Putamen (tissue), 1 donor: Measurements from ENCODE around the gene SRSF8.
"Not testable (repeated sequence)": the region's sequence is repeated elsewhere in the genome, so short reads cannot be mapped to it uniquely, and the experiment has no call there.

ENCODE experiments used
- DNase-seq: peaks from one replicate; pipeline ENCODE4 v3.0.0-alpha.2; 2016; ENCODE audit warnings: low spot score

The SRSF8 gene, protein sequence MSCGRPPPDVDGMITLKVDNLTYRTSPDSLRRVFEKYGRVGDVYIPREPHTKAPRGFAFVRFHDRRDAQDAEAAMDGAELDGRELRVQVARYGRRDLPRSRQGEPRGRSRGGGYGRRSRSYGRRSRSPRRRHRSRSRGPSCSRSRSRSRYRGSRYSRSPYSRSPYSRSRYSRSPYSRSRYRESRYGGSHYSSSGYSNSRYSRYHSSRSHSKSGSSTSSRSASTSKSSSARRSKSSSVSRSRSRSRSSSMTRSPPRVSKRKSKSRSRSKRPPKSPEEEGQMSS

DNA sequence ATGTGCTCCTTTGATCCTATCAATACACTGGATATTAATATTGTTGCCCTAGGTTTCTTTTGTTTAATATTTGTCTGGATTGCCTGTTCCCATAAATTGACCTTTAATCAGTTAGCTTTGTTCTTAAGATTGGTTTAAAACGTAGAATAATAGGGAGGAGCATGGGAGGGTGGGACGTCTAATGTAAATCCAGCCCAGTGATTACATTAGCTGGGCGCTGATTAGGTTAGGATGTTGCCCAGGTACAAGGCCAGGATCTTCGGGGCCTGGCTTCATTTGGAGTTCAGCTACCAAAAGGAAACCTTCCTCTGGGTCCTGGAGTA, at the start of gene SRSF8:
SRSF8 (plus strand) TSS at position 204 of the 323 bp plus-strand sequence. CDS start 308 bp downstream, outside the sequence.
- DNase-seq, result no peak

DNA sequence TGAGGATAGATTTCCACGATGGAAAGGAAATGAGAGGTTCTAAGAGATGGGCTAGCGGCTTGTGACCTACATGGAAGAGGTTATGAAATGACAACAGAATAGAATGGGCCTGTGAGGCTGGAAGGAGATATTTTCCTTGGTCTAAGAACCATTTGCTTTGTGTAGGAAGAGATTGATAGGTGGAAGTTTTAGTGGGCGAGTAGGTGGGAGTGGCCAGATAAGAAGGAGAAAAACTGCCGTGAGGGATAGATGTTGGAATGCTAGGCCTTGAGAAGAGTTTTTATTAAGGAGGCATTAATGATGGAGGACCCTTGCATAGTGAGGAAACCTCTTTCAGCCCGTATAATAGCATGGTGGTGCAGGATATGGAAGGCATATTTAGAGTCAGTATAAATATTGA, 45.3 kb upstream of the SRSF8 start:
- not testable (repeated sequence) for DNase-seq

DNA sequence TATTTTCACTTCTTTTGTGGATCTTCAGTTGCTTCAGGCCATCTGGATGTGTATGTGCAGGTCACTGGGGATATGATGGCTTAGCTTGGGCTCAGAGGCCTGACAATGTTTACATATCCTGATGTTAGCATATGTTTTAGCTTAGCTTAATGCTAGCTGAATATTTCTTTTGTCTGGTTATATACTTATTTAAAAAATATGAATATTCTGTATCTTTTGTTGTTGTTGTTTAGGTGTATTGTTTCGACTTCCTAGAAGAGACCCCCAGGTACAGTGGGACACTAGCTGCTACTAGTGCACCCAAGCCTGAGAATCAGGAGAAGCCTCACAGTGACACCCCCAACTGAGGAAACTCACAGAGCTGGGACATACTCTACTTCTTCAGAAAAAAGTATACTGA, 41.8 kb upstream of the SRSF8 start, which contains the start of gene KDM4E:
KDM4E (plus strand) TSS at position 301 of the 400 bp plus-strand sequence. CDS start 300 bp downstream, outside the sequence.
- DNase-seq, result no peak

DNA sequence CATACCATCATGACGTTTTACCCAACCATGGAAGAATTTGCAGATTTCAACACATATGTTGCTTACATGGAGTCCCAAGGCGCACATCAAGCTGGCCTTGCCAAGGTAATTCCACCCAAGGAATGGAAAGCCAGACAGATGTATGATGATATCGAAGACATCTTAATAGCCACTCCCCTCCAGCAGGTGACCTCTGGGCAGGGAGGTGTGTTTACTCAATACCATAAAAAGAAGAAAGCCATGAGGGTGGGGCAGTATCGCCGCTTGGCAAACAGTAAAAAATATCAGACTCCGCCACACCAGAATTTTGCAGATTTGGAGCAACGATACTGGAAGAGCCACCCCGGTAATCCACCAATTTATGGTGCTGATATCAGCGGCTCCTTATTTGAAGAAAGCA, 41.1 kb upstream of the SRSF8 start:
- not testable (repeated sequence) for DNase-seq

DNA sequence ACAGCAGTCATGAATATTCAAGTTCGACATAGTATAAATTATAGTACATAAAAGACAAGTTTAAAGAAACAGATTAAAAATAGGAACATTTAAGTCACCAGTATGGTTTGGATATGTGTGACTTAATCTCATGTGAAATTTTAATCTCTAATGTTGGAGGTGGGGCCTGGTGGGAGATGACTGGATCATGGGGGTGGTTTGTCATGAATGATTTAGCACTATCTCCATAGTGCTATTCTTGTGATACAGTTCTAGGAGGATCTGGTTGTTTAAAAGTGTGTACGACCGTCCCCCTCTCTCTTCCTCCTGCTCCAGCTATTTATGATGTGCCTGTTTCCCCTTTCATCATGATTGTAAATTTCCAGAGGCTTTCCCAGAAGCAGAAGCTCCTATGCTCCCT, 38.4 kb upstream of the SRSF8 start:
- DNase-seq, result no peak

DNA sequence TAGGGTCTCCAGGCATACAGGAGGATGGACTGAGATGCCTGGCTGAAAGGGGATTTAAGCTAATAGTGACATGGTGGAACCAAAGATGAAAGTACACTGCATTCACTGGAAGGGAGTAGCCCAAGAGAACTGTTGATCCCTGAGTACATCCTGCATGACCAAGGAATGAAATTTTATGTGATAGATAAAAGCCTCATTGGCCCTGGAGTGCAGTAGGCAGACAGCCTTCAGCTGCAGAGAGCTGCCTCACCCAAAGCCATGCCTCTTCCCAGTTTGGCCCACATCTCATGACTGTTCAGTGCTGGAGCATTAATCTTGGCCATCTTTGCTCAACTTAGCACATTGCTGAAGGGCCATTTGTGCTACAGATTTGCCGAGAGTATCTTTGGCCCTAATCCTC, 33.7 kb upstream of the SRSF8 start:
- DNase-seq, result no peak

DNA sequence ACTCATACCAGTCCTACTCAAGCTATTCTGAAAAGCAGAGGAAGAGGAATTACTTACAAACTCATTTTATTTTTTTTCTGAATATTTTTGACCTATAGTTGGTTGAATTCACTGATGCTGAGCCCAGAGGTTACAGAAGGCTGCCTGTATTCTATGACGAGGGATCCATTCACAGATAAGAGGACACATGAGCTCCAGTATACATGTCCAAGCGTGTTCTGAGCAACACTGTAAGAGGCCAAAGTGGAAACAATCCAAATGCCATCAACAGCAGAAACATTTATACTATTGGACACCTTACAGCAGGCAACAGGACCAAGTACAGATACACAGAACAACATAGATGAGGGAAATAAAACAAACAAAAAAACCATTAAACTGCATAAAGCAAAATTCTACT, 31.4 kb upstream of the SRSF8 start:
- DNase-seq, result no peak

DNA sequence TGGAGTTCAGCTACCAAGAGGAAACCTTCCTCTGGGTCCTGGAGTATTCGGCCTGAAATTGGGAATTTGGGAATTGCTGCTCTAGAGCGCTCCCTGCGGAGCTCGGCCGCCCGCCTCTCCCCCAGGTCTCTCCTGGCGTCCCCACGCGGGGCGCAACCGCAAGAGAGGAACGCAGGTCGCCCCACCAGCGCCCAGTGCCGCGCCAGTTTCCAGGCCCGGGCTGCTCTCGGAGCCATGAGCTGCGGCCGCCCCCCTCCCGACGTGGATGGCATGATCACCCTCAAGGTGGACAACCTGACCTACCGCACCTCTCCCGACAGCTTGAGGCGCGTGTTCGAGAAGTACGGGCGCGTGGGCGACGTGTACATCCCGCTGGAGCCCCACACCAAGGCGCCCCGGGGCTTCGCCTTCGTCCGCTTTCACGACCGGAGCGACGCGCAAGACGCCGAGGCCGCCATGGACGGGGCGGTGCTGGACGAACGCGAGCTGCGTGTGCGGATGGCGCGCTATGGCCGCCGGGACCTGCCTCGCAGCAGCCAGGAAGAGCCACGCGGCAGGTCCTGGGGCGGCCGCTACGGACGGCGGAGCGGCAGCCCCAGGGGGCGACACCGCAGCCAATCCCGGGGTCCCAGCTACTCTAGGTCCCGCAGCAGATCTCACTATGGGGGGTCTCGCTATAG, 29.2 kb upstream of the SRSF8 start:
- not testable (repeated sequence) for DNase-seq

DNA sequence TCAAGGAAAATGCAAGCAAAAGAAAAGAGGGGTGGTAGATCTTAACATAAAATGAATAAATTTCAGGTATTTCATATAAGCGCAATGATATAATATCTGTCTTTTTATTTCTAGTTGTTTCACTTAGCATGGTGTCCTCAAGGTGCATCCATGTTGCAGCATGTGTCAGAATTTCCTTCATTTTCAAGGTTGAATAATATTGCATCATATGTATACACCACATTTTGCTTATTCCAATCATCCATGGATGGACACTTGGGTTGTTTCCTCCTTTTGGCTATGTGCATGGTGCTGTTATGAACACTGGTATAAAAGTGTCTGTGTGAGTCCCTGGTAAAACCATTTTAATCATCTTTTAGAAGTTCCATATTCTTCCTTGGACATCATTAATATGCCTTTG, 24.5 kb upstream of the SRSF8 start:
- DNase-seq, result no peak

DNA sequence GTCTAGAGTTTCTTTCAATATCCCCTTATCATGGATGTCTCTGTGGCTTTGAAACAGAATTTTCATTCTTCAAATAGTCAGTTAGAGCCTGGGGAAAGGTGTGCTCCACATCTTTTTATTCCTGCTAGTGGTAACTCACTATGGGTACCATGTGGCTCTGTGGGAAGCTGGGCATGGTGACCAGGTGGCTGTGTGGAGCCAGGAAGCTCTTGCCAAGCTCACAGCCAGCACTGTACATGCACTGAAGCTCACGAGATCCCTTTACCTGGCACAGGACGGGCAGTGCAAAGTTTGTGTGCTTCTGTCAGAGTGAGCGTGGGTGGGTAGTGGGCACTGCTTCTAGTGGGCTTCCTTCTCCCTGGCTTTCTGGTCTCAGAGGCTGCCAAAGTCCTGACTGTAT, 23.8 kb upstream of the SRSF8 start:
- DNase-seq, result no peak

DNA sequence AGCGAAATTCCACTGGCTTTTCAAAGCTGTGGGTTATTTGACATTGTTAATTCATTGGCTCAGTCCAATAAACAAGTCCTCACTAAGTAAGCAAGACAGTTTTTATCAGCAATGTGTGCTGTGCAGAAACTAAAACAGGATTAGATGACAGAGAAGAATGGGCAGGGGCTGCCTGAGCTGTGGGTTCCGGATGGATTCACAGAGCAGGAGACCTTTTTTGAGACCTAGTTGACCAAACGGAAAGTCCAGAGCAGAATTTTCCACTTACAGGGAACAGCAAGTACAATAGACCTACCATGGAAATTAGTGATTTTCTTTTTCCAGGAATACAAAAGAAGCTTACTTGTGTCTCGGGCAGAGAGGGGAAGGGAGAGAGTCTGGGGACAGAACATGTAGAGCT, 22.7 kb upstream of the SRSF8 start:
- DNase-seq, result no peak

DNA sequence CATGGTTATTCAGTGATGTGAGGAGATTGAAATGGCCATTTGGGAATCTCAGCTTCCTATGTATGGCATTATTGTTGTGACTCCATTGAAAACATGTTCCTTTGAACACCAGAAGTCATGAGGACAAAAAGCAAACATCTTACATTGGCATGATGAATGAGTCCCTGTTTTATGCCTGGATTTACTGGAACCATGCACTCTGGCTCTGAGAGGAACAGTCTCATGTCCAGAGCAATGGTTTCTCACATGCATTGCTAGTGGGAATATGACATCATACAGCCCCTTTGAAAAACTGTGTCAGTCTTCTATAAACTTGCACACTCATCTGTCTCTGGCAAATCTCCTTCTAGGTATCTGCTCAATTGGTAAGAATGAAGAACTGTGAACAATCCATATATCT, 20.9 kb upstream of the SRSF8 start:
- DNase-seq, result no peak

DNA sequence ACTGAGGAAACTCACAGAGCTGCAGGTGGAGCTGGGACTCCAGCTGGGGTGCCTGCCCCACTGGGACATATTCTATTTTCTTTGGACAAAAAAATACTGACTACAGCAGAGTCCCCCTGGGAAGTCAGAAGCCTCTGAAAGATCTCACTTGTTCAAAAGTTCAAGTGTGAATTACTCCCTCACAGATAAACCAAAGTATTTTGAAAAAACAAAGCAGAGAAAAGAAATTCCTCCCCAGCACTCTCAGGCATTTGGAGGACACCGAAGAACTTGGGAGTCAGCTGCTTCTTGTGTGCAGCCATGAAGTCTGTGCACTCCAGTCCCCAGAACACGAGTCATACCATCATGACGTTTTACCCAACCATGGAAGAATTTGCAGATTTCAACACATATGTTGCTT, 17.6 kb upstream of the SRSF8 start, which contains the start of gene KDM4F:
KDM4F (plus strand) TSS at position 301 of the 400 bp plus-strand sequence.
- DNase-seq, result not testable (repeated sequence)

DNA sequence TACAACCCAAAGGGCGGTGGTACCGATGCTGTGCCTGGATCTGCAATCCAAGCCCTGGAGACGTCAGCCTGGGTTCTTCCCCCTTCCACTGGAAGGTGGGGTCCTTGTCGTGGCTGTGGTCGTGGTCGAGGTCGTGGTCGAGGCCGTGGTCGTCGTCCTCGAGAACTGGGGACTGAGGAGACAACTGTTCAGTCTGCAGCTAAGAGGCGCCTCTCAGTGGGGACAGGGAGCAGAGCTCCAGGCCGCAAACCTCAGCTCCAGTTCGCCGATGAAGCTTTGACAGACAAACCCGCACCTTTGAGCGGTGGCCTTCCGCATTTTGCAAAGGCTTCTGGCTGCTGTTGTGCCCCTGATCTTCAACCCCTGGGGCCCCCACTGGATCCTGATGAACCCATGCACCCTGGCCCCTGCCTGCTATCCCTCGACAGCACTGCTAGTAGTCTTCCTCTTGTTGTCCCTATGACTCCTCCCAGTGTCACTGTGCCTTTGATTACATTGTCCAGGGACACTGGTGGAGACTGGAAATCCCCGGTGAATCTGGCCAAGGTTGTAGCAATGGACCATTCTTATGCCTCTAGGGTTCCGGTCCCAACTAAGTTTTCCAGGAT, 16.0 kb upstream of the SRSF8 start:
- no peak for DNase-seq

DNA sequence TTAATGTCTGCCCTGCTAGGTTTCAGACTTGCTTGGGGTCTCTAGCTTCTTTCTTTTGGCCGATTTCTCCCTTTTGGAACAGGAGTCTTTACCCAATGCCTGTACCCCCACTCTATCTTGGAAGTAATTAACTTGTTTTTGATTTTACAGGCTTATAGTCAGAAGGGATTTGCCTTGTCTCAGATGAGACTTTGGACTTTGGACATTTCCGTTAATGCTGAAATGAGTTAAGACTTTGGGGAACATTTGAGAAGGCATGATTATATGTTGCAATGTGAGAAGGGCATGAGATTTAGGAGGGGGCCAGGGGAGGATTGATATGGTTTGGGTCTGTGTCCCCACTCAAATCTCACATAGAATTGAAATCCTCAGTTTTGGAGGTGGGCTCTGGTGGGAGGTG, 12.4 kb upstream of the SRSF8 start:
- DNase-seq, result no peak

DNA sequence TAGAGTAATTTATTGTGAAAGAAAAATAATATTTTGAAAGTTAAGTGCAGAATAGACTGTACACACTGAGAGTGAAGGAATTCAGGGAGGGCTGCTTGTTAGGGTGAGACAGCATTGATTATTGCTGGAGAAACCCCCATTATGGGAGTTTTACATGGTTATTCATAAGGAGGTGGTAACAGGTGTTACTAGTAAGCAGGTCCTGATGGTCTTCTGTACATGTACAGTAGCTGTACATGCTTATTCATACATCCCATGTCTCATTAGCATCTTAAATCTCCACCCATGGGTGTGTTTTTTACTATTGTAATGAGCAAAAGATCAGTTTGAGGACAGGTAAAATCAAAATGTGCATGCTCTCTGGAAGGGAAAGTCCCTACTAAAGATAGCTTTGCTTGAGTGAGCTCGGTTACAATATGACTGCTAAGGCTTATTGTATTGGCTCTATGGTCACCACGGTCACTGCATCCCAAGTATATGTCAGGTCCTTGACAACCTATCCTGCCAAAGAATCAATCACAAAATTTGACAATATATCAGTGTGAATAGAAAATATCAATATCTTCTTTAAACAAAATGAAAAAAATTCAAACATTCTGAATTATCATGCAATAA, 11.3 kb upstream of the SRSF8 start:
- no peak for DNase-seq

DNA sequence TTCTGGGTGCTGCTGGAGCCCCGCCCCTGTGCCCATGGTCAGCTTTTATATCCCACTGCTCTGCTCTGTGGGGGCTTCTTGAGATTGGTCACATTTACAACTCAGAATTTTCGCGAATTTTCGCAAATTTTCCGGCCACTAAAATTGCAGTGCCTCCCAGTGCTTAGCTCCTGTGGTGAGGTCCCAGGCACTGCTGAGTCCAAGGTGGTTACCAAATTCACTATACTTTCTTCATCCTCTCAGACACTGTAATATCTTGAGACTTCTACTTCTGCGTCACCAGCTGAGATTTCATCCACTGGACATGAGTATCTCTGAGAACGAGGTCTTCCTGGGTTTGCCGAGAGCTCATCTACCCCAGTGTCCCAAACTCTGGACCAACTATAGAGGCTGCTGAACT, 8.8 kb upstream of the SRSF8 start:
- no peak for DNase-seq

DNA sequence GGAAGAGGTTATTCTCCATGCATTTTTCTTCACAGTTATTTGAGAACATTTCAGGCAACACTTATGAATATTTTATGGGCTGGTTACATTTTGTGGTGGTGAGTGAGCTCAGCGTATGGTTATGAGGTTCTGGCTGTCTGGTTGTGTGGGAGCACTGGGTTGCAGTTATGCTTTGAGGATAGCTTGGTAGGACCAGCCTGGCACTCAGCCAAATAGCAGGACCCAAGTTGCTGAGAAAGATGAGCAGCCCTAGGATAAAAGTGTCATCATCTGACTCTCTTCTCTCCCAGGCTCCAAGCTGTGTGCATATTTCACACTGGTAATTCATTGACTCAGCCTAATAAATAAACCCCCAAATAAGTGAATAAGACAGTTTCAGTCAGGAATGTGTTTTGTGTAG, 8.1 kb upstream of the SRSF8 start:
- no peak for DNase-seq

DNA sequence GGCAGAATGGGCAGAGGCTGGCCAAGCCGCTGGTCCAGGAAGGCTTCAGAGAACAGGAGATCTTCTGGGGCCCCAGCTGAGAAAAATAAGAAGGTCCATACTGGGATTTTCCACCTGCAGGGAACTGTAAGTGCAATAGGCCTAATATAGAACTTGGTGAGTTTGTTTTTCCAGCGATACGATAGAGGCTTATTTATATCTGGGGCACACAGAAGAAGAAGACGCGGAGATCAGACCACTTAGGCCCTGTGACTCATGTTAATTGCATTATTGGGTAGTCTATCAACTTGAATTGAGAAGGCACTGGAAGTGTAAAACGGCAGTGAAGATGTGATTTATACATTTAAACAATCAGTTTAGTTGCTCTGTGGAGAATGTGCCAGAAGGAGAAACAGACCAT, 7.7 kb upstream of the SRSF8 start:
- no peak for DNase-seq

DNA sequence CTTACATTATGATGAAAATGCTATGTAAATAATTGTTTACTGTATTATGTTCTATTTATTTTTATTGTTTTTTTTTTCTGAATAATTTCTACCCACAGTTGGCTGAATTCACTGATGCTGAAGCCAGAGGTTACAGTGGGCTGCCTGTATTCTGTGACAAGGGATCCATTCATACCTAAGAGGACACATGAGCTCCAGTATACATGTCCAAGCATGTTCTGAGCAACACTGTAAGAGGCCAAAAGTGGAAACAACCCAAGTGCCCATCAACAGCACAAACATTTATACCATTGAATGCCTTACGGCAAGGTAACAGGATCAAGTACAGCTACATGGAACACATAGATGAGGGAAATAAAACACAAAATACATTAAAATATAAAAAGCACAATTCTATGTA, 1.4 kb upstream of the SRSF8 start:
- DNase-seq, result no peak

DNA sequence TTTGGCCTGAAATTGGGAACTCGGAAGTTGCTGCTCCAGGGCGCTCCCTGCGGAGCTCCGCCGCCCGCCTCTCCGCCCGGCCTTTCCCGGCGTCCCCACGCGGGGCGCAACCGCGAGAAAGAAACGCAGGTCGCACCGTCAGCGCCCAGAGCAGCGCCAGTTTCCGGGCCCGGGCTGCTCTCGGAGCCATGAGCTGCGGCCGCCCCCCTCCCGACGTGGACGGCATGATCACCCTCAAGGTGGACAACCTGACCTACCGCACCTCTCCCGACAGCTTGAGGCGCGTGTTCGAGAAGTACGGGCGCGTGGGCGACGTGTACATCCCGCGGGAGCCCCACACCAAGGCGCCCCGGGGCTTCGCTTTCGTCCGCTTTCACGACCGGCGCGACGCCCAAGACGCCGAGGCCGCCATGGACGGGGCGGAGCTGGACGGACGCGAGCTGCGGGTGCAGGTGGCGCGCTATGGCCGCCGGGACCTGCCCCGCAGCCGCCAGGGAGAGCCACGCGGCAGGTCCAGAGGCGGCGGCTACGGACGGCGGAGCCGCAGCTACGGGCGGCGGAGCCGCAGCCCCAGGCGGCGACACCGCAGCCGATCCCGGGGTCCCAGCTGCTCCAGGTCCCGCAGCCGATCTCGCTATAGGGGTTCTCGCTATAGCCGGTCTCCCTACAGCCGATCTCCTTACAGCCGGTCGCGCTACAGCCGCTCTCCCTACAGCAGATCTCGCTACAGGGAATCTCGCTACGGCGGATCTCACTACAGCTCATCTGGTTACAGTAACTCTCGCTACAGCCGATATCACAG, 521 bp downstream of the SRSF8 start:
- DNase-seq, result peak; percentile 87

DNA sequence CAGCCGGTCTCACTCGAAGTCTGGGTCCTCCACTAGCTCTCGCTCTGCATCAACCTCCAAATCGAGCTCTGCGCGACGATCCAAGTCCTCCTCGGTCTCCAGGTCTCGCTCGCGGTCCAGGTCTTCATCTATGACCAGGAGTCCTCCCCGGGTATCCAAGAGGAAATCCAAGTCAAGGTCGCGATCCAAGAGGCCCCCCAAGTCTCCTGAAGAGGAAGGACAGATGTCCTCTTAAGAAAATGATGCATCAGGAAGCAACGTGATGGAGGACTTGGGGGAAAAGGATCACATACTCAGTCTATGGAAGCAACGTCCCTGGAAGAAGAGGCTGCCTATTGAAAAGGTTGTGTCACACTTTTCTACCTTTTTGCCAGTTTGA, 1.1 kb downstream of the SRSF8 start:
- peak; percentile 73 for DNase-seq
